T-helper 1 cell (primary cell): ENCODE results near the gene CDK4.

ENCODE experiments used
- DNase-seq, 5 donors: peaks; one replicate each; pipeline ENCODE4 v3.0.0-alpha.2; 2012 to 2020

CDK4 gene

GRCh38 chr12:57755454-57756372, 3.6 kb upstream of the CDK4 start:
- DNase-seq, result peak in 2 of 5 donors; percentile 41 to 58

- no peak for DNase-seq
These were observed 3.0 kb upstream of the CDK4 start for GRCh38 chr12:57755194-57755453.

GRCh38 chr12:57754411-57755193, 2.5 kb upstream of the CDK4 start, which contains the start of gene MARCHF9:
MARCHF9 (plus strand) TSS chr12:57755103; CDS start chr12:57755529, 426 bp downstream.
- DNase-seq, result peak; percentile 79 to 88 (median 84)

- DNase-seq, result no peak
These were observed 1.7 kb upstream of the CDK4 start for GRCh38 chr12:57753756-57754337.

GRCh38 chr12:57752668-57753000, 524 bp upstream of the CDK4 start:
- DNase-seq, result no peak

GRCh38 chr12:57751432-57751787, 700 bp downstream of the CDK4 start:
- no peak for DNase-seq

GRCh38 chr12:57750561-57751431, 1.3 kb downstream of the CDK4 start:
- DNase-seq, result no peak

- DNase-seq, result no peak
These were observed 3.0 kb downstream of the CDK4 start for GRCh38 chr12:57749061-57749460.

- DNase-seq, result no peak
These were observed 6.1 kb downstream of the CDK4 start for GRCh38 chr12:57746025-57746424.

- DNase-seq, result no peak
These were observed 6.6 kb downstream of the CDK4 start for GRCh38 chr12:57745485-57745881.

GRCh38 chr12:57744777-57745484, 7.2 kb downstream of the CDK4 start, which contains the start of gene TSPAN31:
TSPAN31 (plus strand) TSS chr12:57745039; CDS start chr12:57745155, 116 bp downstream.
- peak; percentile 87 to 97 (median 93) for DNase-seq

GRCh38 chr12:57744194-57744776, 7.8 kb downstream of the CDK4 start:
- DNase-seq, result peak in 3 of 5 donors; percentile 62 to 63 (median 62)

- no peak for DNase-seq
These were observed 8.3 kb downstream of the CDK4 start for GRCh38 chr12:57743769-57744168.

- DNase-seq, result peak; percentile 60 to 88 (median 76)
These were observed 10.0 kb downstream of the CDK4 start for GRCh38 chr12:57741844-57742738.

GRCh38 chr12:57741413-57741789, 10.7 kb downstream of the CDK4 start:
- no peak for DNase-seq

- peak; percentile 61 to 91 (median 70) for DNase-seq
These were observed 11.3 kb downstream of the CDK4 start for GRCh38 chr12:57740656-57741412.

GRCh38 chr12:57739914-57740538, 12.1 kb downstream of the CDK4 start:
- no peak for DNase-seq

GRCh38 chr12:57739387-57739786, 12.7 kb downstream of the CDK4 start:
- DNase-seq, result no peak

GRCh38 chr12:57738661-57739237, 13.4 kb downstream of the CDK4 start, which contains the start of gene AGAP2:
AGAP2 (minus strand) TSS chr12:57738742; CDS start chr12:57738246, 496 bp downstream.
- no peak for DNase-seq
